ENCODE results near the gene RIN2. TPM values are rescaled to one million over a fixed set of nuclear protein-coding genes. Genes with fewer than 3 reads are reported as not detected.
A peak's percentile ranks its signal among the peaks of the same experiment; 100 is the strongest.

Gene RIN2
- total RNA-seq, 1 donor from 2014 or later, result 57.5 TPM

- Mint-ChIP-seq H3K27me3 (ENCODE audit: unreplicated experiment) (no peaks in the 10 kb centered on the region), H3K4me3 (ENCODE audit: unreplicated experiment) (no peak overlapping the region), H3K36me3 (ENCODE audit: low read depth, unreplicated experiment) (no peaks in the 10 kb centered on the region), H3K4me1 (ENCODE audit: unreplicated experiment) (no peaks in the 10 kb centered on the region), H3K27ac (ENCODE audit: unreplicated experiment) (no peak overlapping the region), H3K9me3 (ENCODE audit: unreplicated experiment) (no peaks in the 10 kb centered on the region)
- DNase-seq (ENCODE audit: low spot score), result no peak
- no peak for TF ChIP-seq CTCF (IDR thresholded peaks at IDR 0.05; ENCODE audit: unreplicated experiment)
Observed at GRCh38 chr20:19727251-19727847, 30.7 kb upstream of the RIN2 start.

- Mint-ChIP-seq H3K27ac (ENCODE audit: unreplicated experiment) (no peak overlapping the region), H3K4me1 (ENCODE audit: unreplicated experiment) (no peaks in the 10 kb centered on the region), H3K4me3 (ENCODE audit: unreplicated experiment) (no peak overlapping the region), H3K27me3 (ENCODE audit: unreplicated experiment) (no peaks in the 10 kb centered on the region), H3K36me3 (ENCODE audit: low read depth, unreplicated experiment) (no peaks in the 10 kb centered on the region), H3K9me3 (ENCODE audit: unreplicated experiment) (no peaks in the 10 kb centered on the region)
- TF ChIP-seq CTCF (IDR thresholded peaks at IDR 0.05; ENCODE audit: unreplicated experiment), result no peak
- no peak for DNase-seq (ENCODE audit: low spot score)
Observed at GRCh38 chr20:19729672-19730071, 28.4 kb upstream of the RIN2 start.

GRCh38 chr20:19730706-19731105 is 27.4 kb upstream of the RIN2 start:
- DNase-seq (ENCODE audit: low spot score), result no peak
- Mint-ChIP-seq H3K4me3 (ENCODE audit: unreplicated experiment) (no peak overlapping the region), H3K4me1 (ENCODE audit: unreplicated experiment) (peaks cover 9% of the 10 kb centered on the region), H3K27ac (ENCODE audit: unreplicated experiment) (no peak overlapping the region), H3K9me3 (ENCODE audit: unreplicated experiment) (no peaks in the 10 kb centered on the region), H3K27me3 (ENCODE audit: unreplicated experiment) (no peaks in the 10 kb centered on the region), H3K36me3 (ENCODE audit: low read depth, unreplicated experiment) (no peaks in the 10 kb centered on the region)
- TF ChIP-seq CTCF (IDR thresholded peaks at IDR 0.05; ENCODE audit: unreplicated experiment), result no peak

GRCh38 chr20:19734811-19735210 is 23.2 kb upstream of the RIN2 start:
- Mint-ChIP-seq H3K4me3 (ENCODE audit: unreplicated experiment) (no peak overlapping the region), H3K27me3 (ENCODE audit: unreplicated experiment) (no peaks in the 10 kb centered on the region), H3K36me3 (ENCODE audit: low read depth, unreplicated experiment) (no peaks in the 10 kb centered on the region), H3K9me3 (ENCODE audit: unreplicated experiment) (no peaks in the 10 kb centered on the region), H3K4me1 (ENCODE audit: unreplicated experiment) (peaks cover 14% of the 10 kb centered on the region), H3K27ac (ENCODE audit: unreplicated experiment) (no peak overlapping the region)
- TF ChIP-seq CTCF (IDR thresholded peaks at IDR 0.05; ENCODE audit: unreplicated experiment), result no peak
- no peak for DNase-seq (ENCODE audit: low spot score)

- no peak overlapping the region for H3K4me3 Mint-ChIP-seq (ENCODE audit: unreplicated experiment)
- no peak for DNase-seq (ENCODE audit: low spot score)
- no peak for TF ChIP-seq CTCF (IDR thresholded peaks at IDR 0.05; ENCODE audit: unreplicated experiment)
- peak overlapping the region; percentile 19 for H3K27ac Mint-ChIP-seq (ENCODE audit: unreplicated experiment)
- no peaks in the 10 kb centered on the region for H3K27me3 Mint-ChIP-seq (ENCODE audit: unreplicated experiment)
- H3K4me1 Mint-ChIP-seq (ENCODE audit: unreplicated experiment), result peaks cover 14% of the 10 kb centered on the region
- no peaks in the 10 kb centered on the region for H3K9me3 Mint-ChIP-seq (ENCODE audit: unreplicated experiment)
- H3K36me3 Mint-ChIP-seq (ENCODE audit: low read depth, unreplicated experiment), result no peaks in the 10 kb centered on the region
Observed at GRCh38 chr20:19735446-19735845, 22.6 kb upstream of the RIN2 start.
